SK-N-SH treated with all-trans-retinoic acid at 6 μM for 48 hours (cell line): ENCODE measurements around the gene KIAA1755.

Experiments
- PPARA ChIP-seq: fragments of 250-450 bp; sonication (Bioruptor Pico); IDR thresholded peaks from 2 replicates; pipeline ENCODE4 v1.5.0; 2020; ENCODE audit warnings: mild to moderate bottlenecking, borderline replicate concordance
- RARB ChIP-seq: fragments of 250-450 bp; sonication (Bioruptor Pico); IDR thresholded peaks from 2 replicates; pipeline ENCODE4 v1.8.0; 2021; ENCODE audit warnings: mild to moderate bottlenecking, moderate library complexity
- TOX ChIP-seq: fragments of 250-450 bp; sonication (Bioruptor Pico); IDR thresholded peaks from 2 replicates; pipeline ENCODE4 v1.8.0; 2021; ENCODE audit warnings: mild to moderate bottlenecking, moderate library complexity, borderline replicate concordance
- ZNF565 ChIP-seq: fragments of 450-650 bp; formaldehyde crosslinking; conservative IDR thresholded peaks from 2 replicates; pipeline ENCODE4 v1.5.0; 2020; ENCODE audit warnings: low read depth, mild to moderate bottlenecking, moderate library complexity
- ZNF70 ChIP-seq: fragments of 450-650 bp; formaldehyde crosslinking; IDR thresholded peaks from 2 replicates; pipeline ENCODE4 v1.5.0; 2020; ENCODE audit warnings: mild to moderate bottlenecking, moderate library complexity
- TF ChIP-seq, protein P1 (sequence below): fragments of 250-450 bp; sonication (Bioruptor Pico); IDR thresholded peaks from 2 replicates; pipeline ENCODE4 v1.5.1; 2020; ENCODE audit warnings: low read depth, mild to moderate bottlenecking, moderate library complexity
- TF ChIP-seq, protein P2 (sequence below): fragments of 250-450 bp; sonication (Bioruptor Pico); IDR thresholded peaks from 2 replicates; pipeline ENCODE4 v1.8.0; 2020; ENCODE audit warnings: mild to moderate bottlenecking, moderate library complexity, borderline replicate concordance

DNA sequence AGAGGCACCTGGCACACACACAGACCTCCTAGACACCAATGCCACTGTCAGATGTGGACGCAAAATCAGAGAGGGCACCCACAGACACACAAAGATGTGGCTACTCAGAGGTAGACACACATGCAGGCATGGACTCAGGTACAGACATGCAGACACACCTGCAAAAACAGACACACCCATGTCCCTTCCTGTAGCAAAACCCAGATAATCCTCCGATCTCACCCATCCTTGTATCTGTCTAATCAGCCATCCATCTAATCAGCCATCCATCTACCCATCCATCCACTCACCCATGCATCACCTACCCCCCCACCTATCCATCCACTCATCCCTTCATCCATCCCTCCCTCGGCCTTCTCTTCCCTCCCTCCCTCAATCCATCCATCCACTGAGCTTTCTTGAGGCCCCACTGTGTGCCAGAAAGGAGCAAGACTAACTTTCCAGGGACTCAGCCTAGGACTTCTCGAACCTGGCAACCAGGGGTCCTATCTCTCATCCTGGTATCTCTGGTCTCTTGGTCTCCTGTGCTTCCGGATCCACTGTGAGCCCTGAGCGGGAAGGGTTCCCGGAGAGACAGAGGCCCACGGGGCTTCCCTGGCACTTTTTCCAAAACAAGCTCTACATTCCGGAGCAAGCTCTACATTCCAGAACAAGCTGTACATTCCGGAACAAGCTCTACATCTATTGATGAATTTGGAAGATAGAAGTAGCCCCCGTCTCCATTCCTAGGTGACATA is 94.4 kb downstream of the KIAA1755 start:
- TF ChIP-seq, protein P1, sequence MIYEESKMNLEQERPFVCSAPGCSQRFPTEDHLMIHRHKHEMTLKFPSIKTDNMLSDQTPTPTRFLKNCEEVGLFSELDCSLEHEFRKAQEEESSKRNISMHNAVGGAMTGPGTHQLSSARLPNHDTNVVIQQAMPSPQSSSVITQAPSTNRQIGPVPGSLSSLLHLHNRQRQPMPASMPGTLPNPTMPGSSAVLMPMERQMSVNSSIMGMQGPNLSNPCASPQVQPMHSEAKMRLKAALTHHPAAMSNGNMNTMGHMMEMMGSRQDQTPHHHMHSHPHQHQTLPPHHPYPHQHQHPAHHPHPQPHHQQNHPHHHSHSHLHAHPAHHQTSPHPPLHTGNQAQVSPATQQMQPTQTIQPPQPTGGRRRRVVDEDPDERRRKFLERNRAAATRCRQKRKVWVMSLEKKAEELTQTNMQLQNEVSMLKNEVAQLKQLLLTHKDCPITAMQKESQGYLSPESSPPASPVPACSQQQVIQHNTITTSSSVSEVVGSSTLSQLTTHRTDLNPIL (CRISPR knock-in tag) = no peak
- no peak for TF ChIP-seq RARB (CRISPR knock-in tag)
- TF ChIP-seq, protein P2, sequence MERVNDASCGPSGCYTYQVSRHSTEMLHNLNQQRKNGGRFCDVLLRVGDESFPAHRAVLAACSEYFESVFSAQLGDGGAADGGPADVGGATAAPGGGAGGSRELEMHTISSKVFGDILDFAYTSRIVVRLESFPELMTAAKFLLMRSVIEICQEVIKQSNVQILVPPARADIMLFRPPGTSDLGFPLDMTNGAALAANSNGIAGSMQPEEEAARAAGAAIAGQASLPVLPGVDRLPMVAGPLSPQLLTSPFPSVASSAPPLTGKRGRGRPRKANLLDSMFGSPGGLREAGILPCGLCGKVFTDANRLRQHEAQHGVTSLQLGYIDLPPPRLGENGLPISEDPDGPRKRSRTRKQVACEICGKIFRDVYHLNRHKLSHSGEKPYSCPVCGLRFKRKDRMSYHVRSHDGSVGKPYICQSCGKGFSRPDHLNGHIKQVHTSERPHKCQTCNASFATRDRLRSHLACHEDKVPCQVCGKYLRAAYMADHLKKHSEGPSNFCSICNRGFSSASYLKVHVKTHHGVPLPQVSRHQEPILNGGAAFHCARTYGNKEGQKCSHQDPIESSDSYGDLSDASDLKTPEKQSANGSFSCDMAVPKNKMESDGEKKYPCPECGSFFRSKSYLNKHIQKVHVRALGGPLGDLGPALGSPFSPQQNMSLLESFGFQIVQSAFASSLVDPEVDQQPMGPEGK (CRISPR knock-in tag) = no peak
- no peak for TF ChIP-seq ZNF565 (CRISPR knock-in tag)
- no peak for TF ChIP-seq ZNF70 (CRISPR knock-in tag)
- TF ChIP-seq TOX (CRISPR knock-in tag) = no peak
- no peak for TF ChIP-seq PPARA (CRISPR knock-in tag)
